Measurements from ENCODE around the gene LAMA2.

GRCh38 chr6:128889870-128890269 is 6.9 kb downstream of the LAMA2 start:
- no peak for TF ChIP-seq ZNF384 (IDR thresholded peaks at IDR 0.05)
- TF ChIP-seq FOXK2 (IDR thresholded peaks at IDR 0.05) = no peak
- TF ChIP-seq SP1 (IDR thresholded peaks at IDR 0.05) = no peak
- TF ChIP-seq FOXM1 (IDR thresholded peaks at IDR 0.05; ENCODE audit: borderline replicate concordance) = no peak
- TF ChIP-seq TARDBP (IDR thresholded peaks at IDR 0.05) = no peak
- no peak for TF ChIP-seq LEF1 (IDR thresholded peaks at IDR 0.05; ENCODE audit: borderline replicate concordance)
- TF ChIP-seq BHLHE40 (IDR thresholded peaks at IDR 0.05; ENCODE audit: borderline replicate concordance) = no peak
- no peak for TF ChIP-seq SUZ12 (IDR thresholded peaks at IDR 0.05)
- no peak for TF ChIP-seq ARNT (IDR thresholded peaks at IDR 0.05)
- TF ChIP-seq CTBP1 (IDR thresholded peaks at IDR 0.05; ENCODE audit: borderline replicate concordance) = no peak
- TF ChIP-seq NFRKB (IDR thresholded peaks at IDR 0.05) = no peak
- TF ChIP-seq ELF4 (IDR thresholded peaks at IDR 0.05) = no peak
- TF ChIP-seq PKNOX1 (IDR thresholded peaks at IDR 0.05) = no peak
